GM20000 (cell line): ENCODE results near the gene CLBA1.

Experiments used
- DNase-seq: peaks from one replicate; pipeline ENCODE4 v3.0.0; 2012; ENCODE audit warnings: low spot score
- TF ChIP-seq, protein P1 (sequence below): IDR thresholded peaks from 2 replicates; pipeline ENCODE4 v1.5.1; 2012; ENCODE audit warnings: mild to moderate bottlenecking, control low read depth; ENCODE audit errors: extremely low read depth, missing control alignments

Gene CLBA1

DNA sequence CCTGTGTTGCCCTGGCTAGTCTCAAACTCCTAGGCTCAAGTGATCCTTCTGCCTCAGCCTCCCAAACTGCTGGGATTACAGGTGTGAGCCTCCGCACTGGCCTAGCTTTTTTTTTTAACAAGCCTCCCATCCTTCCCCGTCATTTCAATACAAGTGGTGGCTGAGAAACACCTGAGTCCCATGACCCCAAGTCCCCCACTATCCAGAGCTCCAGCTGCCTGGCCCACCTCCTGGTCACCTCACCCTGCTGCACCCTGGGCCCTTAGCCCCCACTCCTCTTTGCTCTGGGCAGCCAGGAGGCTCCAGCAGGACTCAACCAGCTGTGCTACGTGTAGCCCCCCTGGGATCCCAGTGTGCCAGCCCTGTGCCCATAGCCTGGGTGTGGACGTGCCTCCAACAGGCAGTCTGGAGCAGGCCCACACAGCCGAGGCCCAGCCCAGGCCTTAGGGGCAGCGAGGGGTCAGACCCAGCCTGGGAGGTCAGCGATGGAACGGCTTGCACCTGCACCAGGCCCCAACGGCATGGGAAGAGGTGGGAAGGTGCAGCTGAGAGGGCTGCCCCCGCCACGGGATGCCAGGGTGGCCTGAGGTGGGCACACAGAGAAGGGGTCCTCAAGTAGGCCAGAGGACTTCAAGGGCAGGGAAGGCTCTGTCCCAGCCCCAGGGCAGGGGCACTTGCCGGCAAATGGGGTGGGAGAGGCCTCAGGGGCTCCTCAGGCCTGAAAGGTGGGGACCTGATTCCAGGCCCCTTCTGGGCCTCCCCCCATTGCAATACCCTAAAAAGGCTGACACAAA lies 13.9 kb upstream of the CLBA1 start:
- TF ChIP-seq, protein P1, sequence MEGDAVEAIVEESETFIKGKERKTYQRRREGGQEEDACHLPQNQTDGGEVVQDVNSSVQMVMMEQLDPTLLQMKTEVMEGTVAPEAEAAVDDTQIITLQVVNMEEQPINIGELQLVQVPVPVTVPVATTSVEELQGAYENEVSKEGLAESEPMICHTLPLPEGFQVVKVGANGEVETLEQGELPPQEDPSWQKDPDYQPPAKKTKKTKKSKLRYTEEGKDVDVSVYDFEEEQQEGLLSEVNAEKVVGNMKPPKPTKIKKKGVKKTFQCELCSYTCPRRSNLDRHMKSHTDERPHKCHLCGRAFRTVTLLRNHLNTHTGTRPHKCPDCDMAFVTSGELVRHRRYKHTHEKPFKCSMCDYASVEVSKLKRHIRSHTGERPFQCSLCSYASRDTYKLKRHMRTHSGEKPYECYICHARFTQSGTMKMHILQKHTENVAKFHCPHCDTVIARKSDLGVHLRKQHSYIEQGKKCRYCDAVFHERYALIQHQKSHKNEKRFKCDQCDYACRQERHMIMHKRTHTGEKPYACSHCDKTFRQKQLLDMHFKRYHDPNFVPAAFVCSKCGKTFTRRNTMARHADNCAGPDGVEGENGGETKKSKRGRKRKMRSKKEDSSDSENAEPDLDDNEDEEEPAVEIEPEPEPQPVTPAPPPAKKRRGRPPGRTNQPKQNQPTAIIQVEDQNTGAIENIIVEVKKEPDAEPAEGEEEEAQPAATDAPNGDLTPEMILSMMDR: no peak
- DNase-seq: no peak

DNA sequence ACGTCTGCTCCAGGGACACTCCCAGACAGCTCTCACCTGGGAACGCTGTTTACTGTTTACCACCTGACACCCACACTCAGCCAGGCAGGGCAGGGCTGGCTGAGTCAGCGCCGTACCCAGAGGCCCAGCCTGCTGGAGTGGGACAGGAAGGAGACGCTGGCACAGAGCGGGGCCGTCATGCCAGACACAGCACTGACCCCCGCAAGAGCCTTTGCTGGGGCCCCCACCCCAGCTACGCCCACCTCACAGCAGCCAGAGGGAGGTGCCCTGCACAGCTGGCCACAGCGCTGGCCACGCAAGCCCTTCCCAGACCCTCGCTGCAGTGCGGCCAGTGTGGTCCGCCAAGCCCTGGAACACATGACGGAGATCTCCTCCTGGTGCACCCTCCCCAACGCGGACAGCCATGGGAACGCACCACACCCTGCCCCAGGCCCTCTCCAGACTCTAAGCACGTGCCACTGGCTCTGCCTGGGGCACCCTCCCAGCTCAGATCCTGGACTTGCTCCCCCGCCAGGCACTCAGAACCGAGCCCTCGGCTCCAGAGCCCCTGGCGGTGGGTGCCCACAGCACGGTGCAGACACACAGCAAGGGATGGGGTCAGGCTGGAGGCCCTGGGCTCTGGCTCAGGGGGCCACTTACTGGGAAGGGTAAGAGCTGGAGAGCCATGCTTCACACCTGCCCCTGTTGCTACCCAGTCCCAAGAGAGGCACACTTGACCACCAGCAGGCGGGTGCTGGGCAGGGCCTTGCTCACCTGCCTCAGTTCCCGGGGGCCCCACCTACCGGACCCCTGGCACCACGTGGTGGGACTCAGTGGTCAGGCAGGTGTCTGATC lies 13.1 kb upstream of the CLBA1 start:
- TF ChIP-seq, protein P1: no peak
- no peak for DNase-seq

DNA sequence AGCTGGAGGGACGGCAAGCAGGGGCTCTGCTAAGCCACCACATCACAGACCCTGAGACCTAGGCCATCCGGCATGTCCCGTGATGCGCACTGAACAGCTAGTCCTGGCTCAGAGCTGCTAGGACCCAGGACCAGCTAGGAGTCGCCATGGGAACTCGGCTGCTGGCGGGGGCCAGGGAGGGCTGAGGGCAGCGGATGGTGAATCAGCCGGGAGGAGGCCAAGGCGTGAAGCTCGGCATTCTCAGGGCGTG lies 12.5 kb upstream of the CLBA1 start:
- no peak for DNase-seq
- TF ChIP-seq, protein P1: no peak

DNA sequence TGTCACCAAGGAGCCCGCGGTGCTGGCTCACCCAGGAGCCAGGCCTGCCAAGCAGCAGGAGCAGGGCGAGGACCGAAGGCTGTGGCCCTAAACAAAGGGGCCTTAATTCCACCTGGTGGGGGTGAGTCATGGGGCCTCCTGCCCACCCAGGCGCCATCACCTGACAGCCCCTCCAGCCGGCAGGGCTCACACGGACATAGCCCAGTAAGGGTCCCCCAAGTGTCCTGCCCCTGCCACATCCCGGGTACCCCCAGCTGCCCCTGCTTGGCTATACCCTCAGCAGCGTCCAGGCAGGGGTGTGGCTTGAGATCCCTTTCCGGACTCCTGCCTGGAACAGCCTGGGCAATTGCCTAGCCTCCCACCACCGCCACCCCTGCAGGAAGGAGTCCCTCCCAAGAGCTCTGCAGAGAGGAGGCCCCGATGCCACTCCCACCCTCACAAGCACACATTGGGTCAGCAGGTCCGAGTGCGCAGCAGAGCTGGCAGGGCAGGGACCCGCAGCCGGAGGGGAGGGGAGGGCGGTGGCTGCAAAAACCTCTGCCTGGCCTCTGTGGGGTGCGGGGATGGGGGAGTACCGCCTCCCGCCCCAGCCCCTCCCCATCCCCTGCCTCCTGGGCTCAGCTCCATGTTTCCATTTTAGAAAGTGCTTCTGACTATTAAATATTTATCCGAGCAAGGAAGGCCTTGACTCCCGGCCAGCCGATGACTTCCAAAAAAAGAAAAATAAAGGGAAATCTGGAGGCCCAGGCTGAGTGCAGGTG lies 12.0 kb upstream of the CLBA1 start:
- TF ChIP-seq, protein P1: no peak
- DNase-seq: no peak

DNA sequence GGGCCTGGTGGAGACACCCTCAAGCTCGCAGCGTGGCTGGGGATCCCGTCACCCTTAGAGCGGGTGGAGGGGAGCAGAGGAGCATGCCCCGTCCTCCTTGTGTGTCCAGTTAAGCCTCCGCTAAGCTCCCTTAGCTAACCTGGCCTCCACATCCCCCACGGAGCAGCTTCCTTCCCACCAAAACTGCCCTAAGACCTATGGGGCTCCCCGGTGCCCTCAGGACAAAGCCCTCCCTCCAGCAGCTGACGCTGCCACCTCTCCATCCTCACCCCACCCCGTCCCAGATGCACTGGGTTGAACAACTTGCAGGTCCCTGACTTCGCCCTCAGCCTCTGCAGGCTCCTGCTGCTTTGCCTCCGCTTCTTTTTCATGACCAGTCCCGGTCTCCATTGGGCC lies 11.4 kb upstream of the CLBA1 start:
- DNase-seq: no peak
- TF ChIP-seq, protein P1: no peak

DNA sequence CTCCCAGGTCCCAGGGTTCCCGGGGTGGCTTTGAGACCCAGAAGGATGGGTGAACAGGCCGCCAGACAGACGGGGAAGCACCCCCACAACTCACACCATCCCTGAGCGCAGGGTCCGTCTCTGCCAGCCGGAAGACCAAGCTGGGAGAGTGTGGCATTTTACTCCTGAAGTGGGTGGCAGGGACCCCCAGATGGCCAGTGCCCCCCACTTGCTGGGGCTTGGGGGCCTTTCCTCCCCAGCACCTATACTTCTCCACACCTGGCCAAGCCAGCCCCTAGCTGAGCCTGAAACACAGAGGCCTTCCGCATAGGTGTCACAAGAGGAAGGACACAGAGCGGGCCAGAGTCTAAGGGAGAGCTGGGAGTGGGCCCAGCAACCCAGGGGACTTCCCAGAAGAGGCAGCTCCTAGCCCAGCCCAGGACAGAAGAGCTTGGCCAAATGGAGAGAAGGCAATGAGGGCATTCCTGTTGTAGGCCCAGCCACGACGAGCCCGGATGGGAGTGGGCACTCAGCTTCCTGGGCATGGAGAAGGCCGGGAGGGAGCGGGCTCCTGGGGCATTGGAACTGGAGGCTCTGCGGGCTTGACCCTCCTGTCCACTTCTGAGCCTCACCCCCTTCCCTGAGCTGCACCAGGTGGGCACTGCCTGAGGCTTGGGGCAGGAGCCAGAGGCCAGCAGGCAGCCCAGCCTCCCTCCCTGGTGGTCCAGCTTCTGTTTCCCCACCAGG lies 10.8 kb upstream of the CLBA1 start:
- TF ChIP-seq, protein P1: no peak
- no peak for DNase-seq
